GM12878 (cell line): ENCODE data around the gene MRPS27. TPM values are rescaled to one million over a fixed set of nuclear protein-coding genes. Genes with fewer than 3 reads are reported as not detected.

Experiments used
- ATAC-seq: fragments of 200-7000 bp; cut with Tn5 transposase; 3 replicates; pipeline ENCODE4 v1.9.1; 2020; ENCODE audit warnings: mild to moderate bottlenecking, moderate library complexity
- BruUV-seq: library from RNA; stranded (reverse); fragments of 400-500 nt; replicated peaks from 2 replicates; lab custom pipeline; 2021; lab: Mats Ljungman, UMichigan
- CTCF ChIA-PET: fragments of 300-600 bp; sonication (Branson Sonifier 250); formaldehyde crosslinking; extraction: SDS; loops from one replicate; lab custom pipeline; 2021; ENCODE audit warnings: inconsistent platforms; lab: Yijun Ruan, JAX
- POLR2A ChIA-PET: fragments of 350-600 bp; formaldehyde crosslinking; extraction: SDS; loops from one replicate; lab custom pipeline; 2021; ENCODE audit warnings: inconsistent platforms; lab: Charles Lee
- RAD21 ChIA-PET: fragments of 300-600 bp; sonication (Branson Sonifier 250); formaldehyde crosslinking; loops from one replicate; lab custom pipeline; 2023; ENCODE audit warnings: antibody characterized with exemption; ENCODE audit not compliant: unreplicated experiment; lab: Charles Lee
- SMC1A ChIA-PET: fragments of 300-600 bp; sonication (Branson Sonifier 250); formaldehyde crosslinking; loops from one replicate; lab custom pipeline; 2023; ENCODE audit not compliant: unreplicated experiment, uncharacterized antibody; lab: Charles Lee
- DNase-seq: peaks from one replicate; pipeline ENCODE4 v3.0.0-alpha.2; 2011; ENCODE audit warnings: low read depth, low spot score
- FAIRE-seq: peaks from 3 replicates; lab custom pipeline; 2011; peaks lifted over from hg19 to GRCh38; lab: Jason Lieb, UNC
- H2AFZ ChIP-seq: 2 replicates; pipeline ENCODE4 v1.6.0; 2011; ENCODE audit warnings: low read depth, low read length, control low read depth; ENCODE audit not compliant: control insufficient read depth
- H3K27ac ChIP-seq: 2 replicates; pipeline ENCODE4 v1.5.1; 2011; ENCODE audit warnings: control low read depth; ENCODE audit not compliant: control insufficient read depth, insufficient read depth
- H3K27me3 ChIP-seq, 2 experiments: replicated peaks in 1 of 2; 2 replicates each; pipeline versions ENCODE4 v1.6.0 to v1.6.1; 2011; ENCODE audit warnings: low read length in 1 of 2; ENCODE audit not compliant: control insufficient read depth in 2 of 2, insufficient read depth in 2 of 2
- H3K36me3 ChIP-seq, 2 experiments: 2 replicates each; pipeline ENCODE4 v1.5.1; 2011; ENCODE audit warnings: low read length in 1 of 2; ENCODE audit not compliant: control insufficient read depth in 2 of 2, insufficient read depth in 2 of 2
- H3K4me1 ChIP-seq: 2 replicates; pipeline ENCODE4 v1.6.1; 2011; ENCODE audit warnings: mild to moderate bottlenecking, low read length, moderate library complexity, mixed read lengths; ENCODE audit not compliant: control insufficient read depth, insufficient read depth
- H3K4me2 ChIP-seq: 2 replicates; pipeline ENCODE4 v1.6.0; 2011; ENCODE audit warnings: control low read depth; ENCODE audit not compliant: control insufficient read depth, insufficient read depth
- H3K4me3 ChIP-seq: fragments of 200-600 bp; sonication (generic); 2 replicates; pipeline ENCODE4 v1.5.1; 2016
- H3K79me2 ChIP-seq: 2 replicates; pipeline ENCODE4 v1.6.0; 2011; ENCODE audit warnings: low read length; ENCODE audit not compliant: control insufficient read depth, insufficient read depth
- H3K9ac ChIP-seq: 2 replicates; pipeline ENCODE4 v1.8.0; 2011; ENCODE audit warnings: low read length, control low read depth, mixed read lengths; ENCODE audit not compliant: control insufficient read depth, insufficient read depth
- H3K9me3 ChIP-seq: replicated peaks from 3 replicates; pipeline ENCODE4 v1.5.1; 2011; ENCODE audit warnings: mild to moderate bottlenecking, low read length; ENCODE audit not compliant: control insufficient read depth, insufficient read depth
- H4K20me1 ChIP-seq: 2 replicates; pipeline ENCODE4 v1.6.0; 2011; ENCODE audit not compliant: control insufficient read depth, insufficient read depth
- CHD2 ChIP-seq: IDR thresholded peaks from 2 replicates; pipeline ENCODE4 v1.6.1; 2011; ENCODE audit warnings: low read depth, low read length, improper control_type of control experiment, borderline replicate concordance
- FOXM1 ChIP-seq: IDR thresholded peaks from 2 replicates; pipeline ENCODE4 v1.6.1; 2012; ENCODE audit warnings: low read depth, mild to moderate bottlenecking, inconsistent platforms, low read length, moderate library complexity
- LARP7 ChIP-seq: fragments of 450-650 bp; IDR thresholded peaks from 2 replicates; pipeline ENCODE4 v1.6.1; 2017; ENCODE audit warnings: mild to moderate bottlenecking
- NFYA ChIP-seq: IDR thresholded peaks from 2 replicates; pipeline ENCODE4 v1.6.1; 2011; ENCODE audit warnings: low read depth, mild to moderate bottlenecking, low read length, improper control_type of control experiment, borderline replicate concordance
- POLR2AphosphoS2 ChIP-seq: IDR thresholded peaks from 2 replicates; pipeline ENCODE4 v1.6.1; 2011; ENCODE audit warnings: low read depth, mild to moderate bottlenecking, low read length, improper control_type of control experiment, moderate library complexity
- REST ChIP-seq: IDR thresholded peaks from 2 replicates; pipeline ENCODE4 v1.6.1; 2012; ENCODE audit warnings: mild to moderate bottlenecking, low read depth, low read length
- SREBF2 ChIP-seq: IDR thresholded peaks from 2 replicates; pipeline ENCODE4 v1.6.1; 2012; ENCODE audit warnings: mild to moderate bottlenecking, low read length
- ZBED1 ChIP-seq: IDR thresholded peaks from 2 replicates; pipeline ENCODE4 v1.6.1; 2016; ENCODE audit warnings: borderline replicate concordance
- WGBS: methylation state at CpG from one replicate; pipeline ENCODE4 v1.1.6; 2016; ENCODE audit warnings: low lambda C conversion rate; ENCODE audit not compliant: insufficient replicate concordance, insufficient coverage; ENCODE audit errors: missing lambda C conversion rate; 5-methylcytosine and 5-hydroxymethylcytosine counted together
- in situ Hi-C: fragments of 300-500 bp; cut with MboI; formaldehyde crosslinking; loops from 9 replicates; pipeline ENCODE4 v1.14.3; 2018; ENCODE audit warnings: mixed read lengths
- intact Hi-C: fragments of 100-400 bp; cut with micrococcal nuclease; formaldehyde crosslinking; loops from one replicate; pipeline ENCODE4 v1.14.2; 2022; ENCODE audit not compliant: unreplicated experiment
- polyA plus RNA-seq, 11 experiments: library from polyadenylated mRNA; depleted of rRNA in 4 of 11; unstranded in 6 of 11; stranded (reverse) in 5 of 11; fragments of >200 nt; fragmentation: Nextera tagmentation in 4 of 11; fragmentation: Illumina TruSeq in 1 of 11; extraction: Ambion mirVana in 4 of 11; extraction: Trizol in 1 of 11; gene quantifications; 1 replicate in 1 of 11; 2 replicates in 10 of 11; pipeline versions ENCODE4 v1.2.1 to v1.2.3, GENCODE V29; 2011 to 2016; ENCODE audit warnings: inconsistent platforms in 2 of 11, missing spikeins in 2 of 11, low read depth in 1 of 11
- total RNA-seq, 4 experiments: library from RNA; depleted of rRNA in 3 of 4; stranded (reverse); fragments of >200 nt in 3 of 4; fragmentation: Illumina TruSeq in 1 of 4; extraction: Trizol in 1 of 4; gene quantifications; 2 replicates each; pipeline versions ENCODE4 v1.2.1 to v1.2.3, GENCODE V29; 2013 to 2021

MRPS27 gene
- total and polyA plus RNA-seq, 10 of the 15 experiments (the other 5 are each of a cell fraction or from before 2014, with no cell fraction given), result 61.0 to 128 (median 93.0) TPM

- Histone ChIP-seq H3K36me3 (peaks cover 0 to 22% of the 10 kb centered on the region in 2 experiments; a peak in 3 of 4 replicates), H2AFZ (no peak overlapping the region), H3K4me1 (peaks cover 3% of the 10 kb centered on the region; the same call in 1 of the 2 replicates), H3K4me3 (no peak overlapping the region), H4K20me1 (no peaks in the 10 kb centered on the region), H3K9me3 (no peaks in the 10 kb centered on the region), H3K27ac (no peak overlapping the region; the same call in 1 of the 2 replicates), H3K27me3 (no peaks in the 10 kb centered on the region), H3K79me2 (peaks cover 3% of the 10 kb centered on the region; the same call in 1 of the 2 replicates), H3K9ac (no peak overlapping the region), H3K4me2 (no peak overlapping the region)
- intact Hi-C loops (loop anchor here (10.0 kb wide), 1 partner anchor 457 kb away; no protein-coding TSS in a partner anchor), in situ Hi-C loops (loop anchor here (10.0 kb wide), 1 partner anchor 457 kb away; no protein-coding TSS in a partner anchor)
- FAIRE-seq, result no peak
- no peak for ATAC-seq
- SMC1A ChIA-PET, result interaction anchor here (0.7 to 1.6 kb wide), 3 partner anchors 8 to 104 kb away, joined by 3 to 4 read pairs (median 3); no protein-coding TSS in a partner anchor
- CTCF ChIA-PET, result interaction anchor here (0.6 to 3.1 kb wide), 3 partner anchors 12 to 181 kb away, joined by 3 to 12 read pairs (median 4); no protein-coding TSS in a partner anchor
- TF ChIP-seq ZBED1 (no peak), CHD2 (no peak), REST (no peak), POLR2AphosphoS2 (no peak), FOXM1 (no peak), LARP7 (no peak), NFYA (no peak), SREBF2 (no peak)
- POLR2A ChIA-PET, result no interaction called here
- WGBS, result 97% methylated on average over 5 of the region's 5 CpGs
- RAD21 ChIA-PET, result interaction anchor here (1.3 to 1.4 kb wide), 2 partner anchors 66 to 234 kb away, joined by 3 read pairs; no protein-coding TSS in a partner anchor
- BruUV-seq, result no TSS peak
- DNase-seq, result no peak
Observed at GRCh38 chr5:72241346-72242003, 78.6 kb downstream of the MRPS27 start.
